Pulmonary artery endothelial cell (primary cell): ENCODE results near the gene BRSK2. TPM values are rescaled to one million over a fixed set of nuclear protein-coding genes. Genes with fewer than 3 reads are reported as not detected.
"Not testable (repeated sequence)": the region's sequence is repeated elsewhere in the genome, so short reads cannot be mapped to it uniquely, and the experiment has no call there.

ENCODE experiments used
- DNase-seq: peaks from one replicate; pipeline ENCODE4 v3.0.0-alpha.2; 2011; ENCODE audit warnings: low read depth, low spot score
- total RNA-seq: library from RNA; depleted of rRNA; stranded (reverse); fragments of >200 nt; gene quantifications from 2 replicates; pipeline ENCODE4 v1.2.3, GENCODE V29; 2014

BRSK2 gene
- total RNA-seq = 0.20 TPM in 1 of 2 replicates, not detected in the other

- no peak for DNase-seq
These were observed at the start of gene BRSK2 for GRCh38 chr11:1389932-1390568. TSS of gene BRSK2 (plus strand) at chr11:1389934. CDS start at chr11:1390285, 351 bp downstream.

GRCh38 chr11:1340111-1340510, 49.6 kb upstream of the BRSK2 start:
- DNase-seq = no peak

GRCh38 chr11:1341226-1341625, 48.5 kb upstream of the BRSK2 start:
- DNase-seq = not testable (repeated sequence)

GRCh38 chr11:1341928-1342524, 47.7 kb upstream of the BRSK2 start:
- DNase-seq = no peak

GRCh38 chr11:1342946-1343345, 46.8 kb upstream of the BRSK2 start:
- no peak for DNase-seq

- DNase-seq = no peak
These were observed 46.2 kb upstream of the BRSK2 start for GRCh38 chr11:1343391-1344055.

GRCh38 chr11:1344056-1344635, 45.6 kb upstream of the BRSK2 start:
- no peak for DNase-seq

- no peak for DNase-seq
These were observed 43.8 kb upstream of the BRSK2 start for GRCh38 chr11:1345737-1346513.

GRCh38 chr11:1346669-1347390, 42.9 kb upstream of the BRSK2 start:
- DNase-seq = no peak

GRCh38 chr11:1347411-1347999, 42.2 kb upstream of the BRSK2 start:
- not testable (repeated sequence) for DNase-seq

- no peak for DNase-seq
These were observed 41.5 kb upstream of the BRSK2 start for GRCh38 chr11:1348146-1348795.

GRCh38 chr11:1348796-1349326, 40.9 kb upstream of the BRSK2 start:
- no peak for DNase-seq

GRCh38 chr11:1349327-1350041, 40.2 kb upstream of the BRSK2 start:
- DNase-seq = no peak

GRCh38 chr11:1350086-1350725, 39.5 kb upstream of the BRSK2 start:
- no peak for DNase-seq

GRCh38 chr11:1351278-1351937, 38.3 kb upstream of the BRSK2 start:
- DNase-seq = no peak

- DNase-seq = no peak
These were observed 36.9 kb upstream of the BRSK2 start for GRCh38 chr11:1352696-1353382.

GRCh38 chr11:1353383-1354124, 36.2 kb upstream of the BRSK2 start:
- DNase-seq = no peak
